OCI-LY1 (cell line): ENCODE data around the gene HEMGN.
A peak's percentile ranks its signal among the peaks of the same experiment; 100 is the strongest.
"Not testable (repeated sequence)": the region's sequence is repeated elsewhere in the genome, so short reads cannot be mapped to it uniquely, and the experiment has no call there.

Experiments
- H2AFZ ChIP-seq: fragments of 200-600 bp; sonication (generic), shearing (Covaris generic); 2 replicates; pipeline ENCODE4 v1.6.0; 2014; ENCODE audit warnings: antibody characterized with exemption, mild to moderate bottlenecking, low read length
- H3F3A ChIP-seq: fragments of 200-600 bp; sonication (generic), shearing (Covaris generic); 2 replicates; pipeline ENCODE4 v1.6.0; 2014; ENCODE audit warnings: mild to moderate bottlenecking, antibody characterized with exemption, low read length, moderate library complexity; ENCODE audit not compliant: insufficient read depth
- H3K27ac ChIP-seq: fragments of 200-600 bp; sonication (generic); 2 replicates; pipeline ENCODE4 v1.5.1; 2014; ENCODE audit warnings: low read length, mixed run types, mild to moderate bottlenecking, low read depth; ENCODE audit not compliant: poor library complexity, severe bottlenecking
- H3K27me3 ChIP-seq: fragments of 200-600 bp; sonication (generic); 2 replicates; pipeline ENCODE4 v1.6.0; 2014; ENCODE audit warnings: antibody characterized with exemption, mild to moderate bottlenecking, low read length, moderate library complexity; ENCODE audit not compliant: insufficient read depth
- H3K36me3 ChIP-seq: fragments of 200-600 bp; sonication (generic); 2 replicates; pipeline ENCODE4 v1.6.1; 2014; ENCODE audit warnings: mild to moderate bottlenecking, antibody characterized with exemption, low read length, moderate library complexity, mixed read lengths; ENCODE audit not compliant: insufficient read depth
- H3K4me1 ChIP-seq: fragments of 200-600 bp; sonication (generic); 2 replicates; pipeline ENCODE4 v1.5.1; 2014; ENCODE audit warnings: mild to moderate bottlenecking, low read length, moderate library complexity; ENCODE audit not compliant: insufficient read depth, severe bottlenecking
- H3K4me2 ChIP-seq: fragments of 200-600 bp; sonication (generic), shearing (Covaris generic); 2 replicates; pipeline ENCODE4 v1.6.1; 2014; ENCODE audit warnings: low read length
- H3K4me3 ChIP-seq: fragments of 200-600 bp; sonication (generic); 2 replicates; pipeline ENCODE4 v1.5.1; 2014; ENCODE audit warnings: low read length, low read depth, mild to moderate bottlenecking, mixed read lengths; ENCODE audit not compliant: poor library complexity, severe bottlenecking
- H3K79me2 ChIP-seq: fragments of 200-600 bp; shearing (Covaris generic); 2 replicates; pipeline ENCODE4 v1.6.1; 2016; ENCODE audit warnings: mixed run types, low read length, mixed read lengths; ENCODE audit not compliant: insufficient read depth
- H3K9ac ChIP-seq: fragments of 200-600 bp; sonication (generic), shearing (Covaris generic); 2 replicates; pipeline ENCODE4 v1.6.1; 2014; ENCODE audit warnings: mild to moderate bottlenecking, low read length, mixed read lengths
- H3K9me2 ChIP-seq: fragments of 200-600 bp; sonication (generic), shearing (Covaris generic); 2 replicates; pipeline ENCODE4 v1.6.1; 2014; ENCODE audit warnings: low read depth, mild to moderate bottlenecking, low read length, mixed read lengths
- H3K9me3 ChIP-seq: fragments of 200-600 bp; shearing (Covaris generic); 2 replicates; pipeline ENCODE4 v1.6.1; 2014; ENCODE audit warnings: low read length, mixed read lengths
- H4K20me1 ChIP-seq: fragments of 200-600 bp; sonication (generic), shearing (Covaris generic); 2 replicates; pipeline ENCODE4 v1.6.0; 2016; ENCODE audit warnings: mild to moderate bottlenecking, low read length; ENCODE audit not compliant: insufficient read depth
- CTCF ChIP-seq: fragments of 200-600 bp; sonication (generic), shearing (Covaris generic); IDR thresholded peaks from 2 replicates; pipeline ENCODE4 v1.5.1; 2017; ENCODE audit warnings: mild to moderate bottlenecking, antibody characterized with exemption, low read length, moderate library complexity, mixed read lengths
- EZH2 ChIP-seq: fragments of 200-600 bp; sonication (generic), shearing (Covaris generic); IDR thresholded peaks from 2 replicates; pipeline ENCODE4 v1.8.0; 2017; ENCODE audit warnings: borderline replicate concordance, mixed run types, mild to moderate bottlenecking, antibody characterized with exemption, low read length, moderate library complexity, mixed read lengths

Gene HEMGN

GRCh38 chr9:97958812-97959511, 21.0 kb upstream of the HEMGN start:
- Histone ChIP-seq H3K9ac (no peak overlapping the region), H3K79me2 (no peaks in the 10 kb centered on the region), H3K36me3 (no peaks in the 10 kb centered on the region), H2AFZ (no peak overlapping the region), H4K20me1 (no peaks in the 10 kb centered on the region), H3K9me3 (no peaks in the 10 kb centered on the region), H3K27me3 (no peaks in the 10 kb centered on the region), H3K4me1 (no peaks in the 10 kb centered on the region), H3F3A (no peaks in the 10 kb centered on the region), H3K9me2 (no peaks in the 10 kb centered on the region), H3K4me2 (no peak overlapping the region), H3K4me3 (no peak overlapping the region), H3K27ac (no peak overlapping the region)
- TF ChIP-seq CTCF = no peak
- no peak for TF ChIP-seq EZH2

- H3K36me3 ChIP-seq = no peaks in the 10 kb centered on the region; the same call in 1 of the 2 replicates
- H3K79me2 ChIP-seq = no peaks in the 10 kb centered on the region
- TF ChIP-seq CTCF = no peak
- no peak for TF ChIP-seq EZH2
- H3K27ac ChIP-seq = no peak overlapping the region
- H2AFZ ChIP-seq = no peak overlapping the region
- H3K4me1 ChIP-seq = no peaks in the 10 kb centered on the region
- no peaks in the 10 kb centered on the region for H4K20me1 ChIP-seq
- H3K9me3 ChIP-seq = no peaks in the 10 kb centered on the region
- H3K27me3 ChIP-seq = no peaks in the 10 kb centered on the region
- H3K4me2 ChIP-seq = no peak overlapping the region
- H3K4me3 ChIP-seq = no peak overlapping the region
- H3K9me2 ChIP-seq = no peaks in the 10 kb centered on the region
- H3K9ac ChIP-seq = no peak overlapping the region
- no peaks in the 10 kb centered on the region for H3F3A ChIP-seq
These were observed 18.4 kb upstream of the HEMGN start for GRCh38 chr9:97956331-97956730.

- Histone ChIP-seq H3K4me2 (no peak overlapping the region), H3K9me2 (no peaks in the 10 kb centered on the region), H4K20me1 (no peaks in the 10 kb centered on the region), H3K9ac (no peak overlapping the region), H3K9me3 (no peaks in the 10 kb centered on the region), H3F3A (no peaks in the 10 kb centered on the region), H3K27me3 (no peaks in the 10 kb centered on the region), H3K79me2 (no peaks in the 10 kb centered on the region), H3K27ac (no peak overlapping the region), H3K4me3 (no peak overlapping the region), H2AFZ (no peak overlapping the region), H3K36me3 (no peaks in the 10 kb centered on the region; the same call in 1 of the 2 replicates), H3K4me1 (no peaks in the 10 kb centered on the region)
- TF ChIP-seq EZH2 (no peak), CTCF (peak; percentile 79)
These were observed 16.6 kb upstream of the HEMGN start for GRCh38 chr9:97954550-97954989.

GRCh38 chr9:97950873-97951272, 12.9 kb upstream of the HEMGN start:
- not testable (repeated sequence) for H3K27ac ChIP-seq, H3K4me1 ChIP-seq, H4K20me1 ChIP-seq, H3F3A ChIP-seq, H3K9ac ChIP-seq, H3K27me3 ChIP-seq, H2AFZ ChIP-seq, H3K9me3 ChIP-seq, H3K79me2 ChIP-seq, H3K36me3 ChIP-seq, H3K9me2 ChIP-seq
- peak overlapping the region; percentile 19; the same call in 1 of the 2 replicates for H3K4me2 ChIP-seq
- H3K4me3 ChIP-seq = peak overlapping the region; percentile 32

- H2AFZ ChIP-seq, H3K9me2 ChIP-seq, H3K9ac ChIP-seq, H3F3A ChIP-seq, H3K9me3 ChIP-seq, H3K4me3 ChIP-seq, H3K27me3 ChIP-seq, H3K4me1 ChIP-seq, H3K4me2 ChIP-seq, H3K36me3 ChIP-seq, H4K20me1 ChIP-seq, H3K27ac ChIP-seq, H3K79me2 ChIP-seq: not testable (repeated sequence)
These were observed 9.1 kb upstream of the HEMGN start for GRCh38 chr9:97947094-97947493.
